GM18870 (cell line): ENCODE data around the gene CIDEB.

Source experiments
- ATAC-seq: cut with Tn5 transposase; IDR thresholded peaks from one replicate; pipeline ENCODE4 v1.9.1; 2021; ENCODE audit warnings: moderate library complexity; ENCODE audit not compliant: unreplicated experiment

CIDEB gene

DNA sequence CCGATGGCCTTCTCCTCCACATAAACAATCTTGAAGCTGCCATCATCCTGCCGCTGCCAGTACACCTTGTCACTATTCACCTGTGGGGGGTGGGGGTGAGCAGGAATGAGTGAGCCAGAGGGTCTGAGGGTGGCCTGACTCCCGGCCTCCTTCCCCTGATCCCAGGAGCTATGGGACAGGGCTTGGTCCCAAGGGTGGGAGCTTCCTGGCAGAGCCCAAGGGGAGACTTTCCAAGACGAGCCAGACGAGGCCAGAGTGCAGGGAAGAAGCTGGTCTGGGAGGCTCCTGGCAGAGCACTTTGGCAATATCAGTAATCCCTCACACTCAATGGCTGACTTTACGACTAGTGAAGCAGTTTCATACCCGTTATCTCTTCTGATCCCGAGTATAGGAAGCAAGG is 52.3 kb downstream of the CIDEB start:
- no peak for ATAC-seq
